ENCODE results near the gene PIK3R5.

PIK3R5 gene

DNA sequence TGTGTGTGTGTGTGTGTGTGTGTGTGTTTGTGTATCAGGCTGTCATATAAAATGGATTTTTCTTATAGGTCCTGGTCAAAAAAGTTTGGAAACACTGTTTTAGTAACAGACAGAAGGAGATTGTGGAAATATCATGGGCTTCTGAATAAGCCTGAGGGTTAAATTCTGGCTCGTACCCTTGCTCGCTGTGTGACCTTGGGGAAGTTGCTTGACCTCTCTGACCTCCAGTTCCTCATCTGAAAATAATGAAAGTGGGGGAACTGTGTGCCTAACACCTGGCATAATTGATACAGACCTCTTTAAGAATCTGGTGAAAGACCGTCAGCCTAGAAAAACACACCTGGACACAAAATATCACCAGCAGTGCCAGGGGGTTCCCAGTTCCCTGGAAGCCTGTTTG, 72.4 kb downstream of the PIK3R5 start:
- H3K4me3 ChIP-seq (ENCODE audit: low read depth, low read length): no peak overlapping the region
- no peak for TF ChIP-seq CTCF (IDR thresholded peaks at IDR 0.05; ENCODE audit: low read depth, low read length)
- H3K27me3 ChIP-seq (ENCODE audit: insufficient read depth, low read depth, severe bottlenecking): no peaks in the 10 kb centered on the region
- H3K27ac ChIP-seq: no peak overlapping the region
- H3K36me3 ChIP-seq: no peaks in the 10 kb centered on the region
- no peak for DNase-seq
- H3K9me3 ChIP-seq (ENCODE audit: severe bottlenecking): no peaks in the 10 kb centered on the region

DNA sequence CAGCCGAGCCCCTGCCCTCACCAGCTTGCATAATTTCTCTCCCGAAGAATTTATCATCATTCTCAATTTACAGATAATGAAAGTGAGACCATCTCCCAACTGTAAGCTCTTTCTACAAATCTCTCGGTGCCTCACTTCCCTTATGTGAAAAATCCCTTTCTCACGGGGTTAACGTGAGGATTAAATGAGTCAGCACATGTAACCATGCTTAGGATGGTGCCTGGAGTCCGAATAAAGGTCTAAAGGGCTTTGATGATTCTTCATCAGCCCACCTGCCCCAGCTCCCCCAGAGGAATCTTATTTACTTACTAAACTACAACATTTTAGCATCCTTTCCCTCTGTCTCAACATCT, 73.2 kb downstream of the PIK3R5 start:
- Histone ChIP-seq H3K9me3 (ENCODE audit: severe bottlenecking) (no peaks in the 10 kb centered on the region), H3K4me3 (ENCODE audit: low read depth, low read length) (no peak overlapping the region), H3K27ac (no peak overlapping the region), H3K36me3 (no peaks in the 10 kb centered on the region), H3K27me3 (ENCODE audit: insufficient read depth, low read depth, severe bottlenecking) (no peaks in the 10 kb centered on the region)
- no peak for TF ChIP-seq CTCF (IDR thresholded peaks at IDR 0.05; ENCODE audit: low read depth, low read length)
- peak; percentile 25 for DNase-seq

- H3K4me3 ChIP-seq (ENCODE audit: low read depth, low read length): no peak overlapping the region
- H3K9me3 ChIP-seq (ENCODE audit: severe bottlenecking): no peaks in the 10 kb centered on the region
- DNase-seq: no peak
- no peak for TF ChIP-seq CTCF (IDR thresholded peaks at IDR 0.05; ENCODE audit: low read depth, low read length)
- H3K27me3 ChIP-seq (ENCODE audit: insufficient read depth, low read depth, severe bottlenecking): no peaks in the 10 kb centered on the region
- no peak overlapping the region for H3K27ac ChIP-seq
- H3K36me3 ChIP-seq: no peaks in the 10 kb centered on the region
Observed at GRCh38 chr17:8890671-8891070, 74.8 kb downstream of the PIK3R5 start.

DNA sequence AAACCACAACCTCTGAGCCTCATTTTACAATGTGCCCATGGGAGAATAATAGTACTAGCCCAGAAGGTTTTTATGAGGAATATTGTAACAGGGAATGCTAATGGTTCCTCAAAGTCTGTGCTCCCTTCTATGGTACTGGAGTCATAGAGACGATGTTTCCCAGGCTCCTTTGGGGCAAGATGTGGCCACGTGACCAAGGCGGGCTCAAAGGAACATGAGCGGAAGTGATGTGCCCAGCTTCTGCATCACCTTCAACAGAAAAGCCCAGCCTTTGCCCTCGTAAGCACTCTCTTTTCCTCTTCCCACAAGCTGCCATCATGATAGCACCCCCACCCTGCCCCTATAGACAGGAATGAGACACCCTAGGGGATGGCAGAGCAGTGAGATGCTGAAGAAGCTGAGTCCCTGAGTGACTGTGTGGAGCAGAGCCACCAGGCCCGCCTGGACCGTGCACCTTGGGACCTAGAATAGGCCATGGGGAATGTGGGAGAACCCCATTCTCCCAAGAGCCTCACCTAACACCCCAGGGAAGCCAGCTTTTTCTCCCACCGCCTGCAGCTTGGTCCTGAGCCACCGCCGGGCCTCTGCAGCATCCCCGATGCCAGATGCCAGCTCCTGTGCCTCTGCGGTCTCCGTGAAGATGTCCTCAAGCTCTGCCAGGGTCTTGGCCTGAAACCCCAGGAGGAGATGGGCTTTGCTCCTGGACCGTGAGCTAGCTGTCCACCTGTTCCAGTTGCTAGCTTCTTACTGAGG, 75.9 kb downstream of the PIK3R5 start:
- no peak for TF ChIP-seq CTCF (IDR thresholded peaks at IDR 0.05; ENCODE audit: low read depth, low read length)

DNA sequence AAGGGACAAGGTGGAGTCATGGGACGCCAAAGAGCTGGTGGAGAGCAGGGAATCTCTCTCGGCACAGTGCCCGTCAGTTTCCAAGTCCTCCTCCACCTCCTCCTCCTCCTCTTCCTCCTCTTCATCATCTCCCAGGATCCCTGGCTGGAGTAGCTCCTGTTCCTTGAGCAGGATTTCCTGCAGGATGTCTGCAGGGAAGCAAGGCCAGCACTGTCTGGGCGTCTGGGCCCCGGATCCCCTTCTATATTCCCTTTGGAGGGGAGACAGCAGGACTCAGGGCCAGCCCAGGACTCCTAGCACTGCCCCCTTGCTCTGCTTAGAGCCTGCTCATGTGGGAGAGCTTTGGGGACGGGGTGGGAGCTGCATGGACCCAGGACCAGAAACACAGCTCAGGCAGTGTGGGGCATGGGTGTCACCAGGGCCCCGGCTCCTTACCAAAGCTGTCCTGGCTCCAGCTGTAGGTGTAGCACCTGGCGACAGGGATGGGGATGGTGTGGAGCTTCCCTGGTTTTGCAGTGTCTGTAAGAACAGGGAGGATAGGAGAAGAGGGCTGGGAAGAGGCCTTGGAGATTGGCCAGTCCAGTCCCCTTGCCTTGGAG, 76.7 kb downstream of the PIK3R5 start:
- no peaks in the 10 kb centered on the region for H3K36me3 ChIP-seq
- H3K4me3 ChIP-seq (ENCODE audit: low read depth, low read length): no peak overlapping the region
- DNase-seq: no peak
- H3K9me3 ChIP-seq (ENCODE audit: severe bottlenecking): no peaks in the 10 kb centered on the region
- no peak for TF ChIP-seq CTCF (IDR thresholded peaks at IDR 0.05; ENCODE audit: low read depth, low read length)
- H3K27ac ChIP-seq: no peak overlapping the region
- no peaks in the 10 kb centered on the region for H3K27me3 ChIP-seq (ENCODE audit: insufficient read depth, low read depth, severe bottlenecking)

More for the DNA sequence above, 75.9 kb downstream of the PIK3R5 start:
- Histone ChIP-seq H3K27me3 (ENCODE audit: insufficient read depth, low read depth, severe bottlenecking) (no peaks in the 10 kb centered on the region), H3K27ac (no peak overlapping the region), H3K36me3 (no peaks in the 10 kb centered on the region), H3K4me3 (ENCODE audit: low read depth, low read length) (no peak overlapping the region), H3K9me3 (ENCODE audit: severe bottlenecking) (no peaks in the 10 kb centered on the region)
- DNase-seq: no peak
